RPMI8226 (cell line): Measurements from ENCODE around the gene DPEP3.

Experiments used
- DNase-seq: peaks from one replicate; pipeline ENCODE4 v3.0.0-alpha.2; 2015

The DPEP3 gene

DNA sequence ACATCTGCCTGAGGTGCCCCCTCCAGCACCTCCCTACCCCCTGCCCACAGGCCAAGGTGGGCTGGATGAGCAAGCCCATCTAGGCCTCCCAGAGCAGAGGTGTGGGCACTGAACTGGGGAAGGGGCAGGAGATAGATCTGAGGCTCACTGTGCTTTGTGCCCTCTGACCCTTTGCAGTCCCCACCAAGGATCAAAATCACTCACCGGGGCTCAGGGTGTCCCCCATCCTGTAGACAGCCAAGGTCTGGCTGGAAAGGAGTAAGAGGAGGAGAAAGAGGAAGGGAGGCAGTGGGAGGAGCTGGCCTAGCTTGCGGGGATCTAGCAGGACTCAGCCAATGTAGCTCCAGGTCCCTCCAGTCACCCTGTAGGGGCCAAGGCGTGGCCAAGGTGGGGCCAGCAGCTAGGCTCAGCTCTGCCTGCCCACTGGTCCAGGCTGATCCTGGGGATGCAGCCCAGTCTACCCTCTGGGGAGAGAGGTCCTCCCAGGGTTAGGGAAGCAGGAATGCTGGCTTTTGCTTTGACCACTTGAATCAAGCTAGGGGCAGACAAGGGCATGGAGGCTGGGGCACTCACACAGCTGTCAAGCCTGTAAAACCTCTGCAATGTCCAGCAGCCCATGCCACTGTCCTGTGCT is 13.6 kb downstream of the DPEP3 start:
- peak; percentile 5 for DNase-seq

DNA sequence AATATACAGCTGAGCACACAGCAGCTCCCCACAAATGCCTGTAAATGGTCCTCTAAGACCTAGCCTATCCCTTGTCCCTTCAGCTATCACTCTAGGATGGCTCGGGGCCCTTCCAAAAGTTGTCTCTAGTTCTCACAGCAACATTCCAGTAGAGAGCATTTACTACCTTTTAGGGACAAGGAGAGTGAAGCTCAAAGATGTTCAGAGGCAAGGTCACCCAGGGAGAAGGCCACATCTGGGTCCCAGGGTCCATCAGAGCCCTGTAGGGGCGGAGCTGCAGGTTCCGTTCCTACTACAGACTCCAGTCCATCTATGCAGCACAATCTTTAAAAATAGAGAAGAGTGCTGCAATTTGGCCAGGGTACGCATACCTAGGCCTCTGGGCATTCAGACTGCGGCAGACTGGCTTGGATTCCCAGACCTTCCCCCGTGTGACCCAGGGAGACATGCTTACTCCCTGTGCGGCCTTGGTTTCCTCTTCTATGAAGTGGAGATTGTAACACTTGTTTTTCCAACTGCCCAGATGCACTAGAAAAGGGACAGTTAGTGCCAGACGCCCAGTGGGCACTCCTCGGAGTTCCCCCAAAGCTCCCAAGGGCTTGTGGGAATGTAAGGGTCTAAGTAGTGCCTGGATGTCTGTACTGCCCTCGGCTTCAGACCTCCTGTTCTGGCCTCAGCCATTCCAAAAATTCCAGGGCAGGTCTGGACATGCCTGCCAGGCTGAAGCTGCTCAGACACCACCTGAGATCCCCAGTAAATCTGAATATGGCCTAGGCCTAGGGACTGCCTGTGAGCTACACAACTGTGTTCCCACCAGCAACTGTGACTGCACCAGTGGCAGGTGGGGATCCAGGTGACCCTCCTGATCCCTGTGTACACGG is 14.4 kb downstream of the DPEP3 start:
- no peak for DNase-seq

DNA sequence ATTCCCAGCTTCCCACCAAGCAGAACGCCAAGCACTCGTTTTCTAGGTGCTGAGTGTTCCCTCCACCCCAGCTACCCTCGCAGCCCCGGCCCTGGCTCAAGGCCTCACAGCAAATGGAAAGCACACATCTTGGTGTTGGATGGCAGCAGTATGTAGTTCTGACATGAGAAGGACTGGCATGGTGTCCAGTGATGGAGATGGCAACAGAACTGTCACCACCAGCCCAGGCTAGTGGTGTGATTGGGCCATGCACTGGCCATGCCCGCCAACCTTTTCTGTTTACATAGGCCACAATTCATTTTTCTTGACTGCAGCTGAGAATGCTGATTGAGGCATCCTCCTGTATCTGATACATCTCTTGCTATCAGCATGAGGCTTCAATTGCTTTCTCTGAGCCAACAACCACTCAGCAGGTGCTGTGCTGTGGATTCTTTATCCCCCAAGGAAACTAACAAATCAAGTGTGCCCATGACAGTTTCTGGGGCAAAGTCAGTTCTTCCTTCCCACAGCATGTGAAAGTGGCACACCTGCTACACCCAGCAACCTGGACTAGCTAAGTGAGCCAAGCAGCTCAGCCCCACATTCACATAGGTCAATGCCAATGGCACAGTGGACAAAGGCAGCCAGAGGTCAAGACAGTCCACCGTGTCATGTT is 15.7 kb downstream of the DPEP3 start:
- peak; percentile 87 for DNase-seq

DNA sequence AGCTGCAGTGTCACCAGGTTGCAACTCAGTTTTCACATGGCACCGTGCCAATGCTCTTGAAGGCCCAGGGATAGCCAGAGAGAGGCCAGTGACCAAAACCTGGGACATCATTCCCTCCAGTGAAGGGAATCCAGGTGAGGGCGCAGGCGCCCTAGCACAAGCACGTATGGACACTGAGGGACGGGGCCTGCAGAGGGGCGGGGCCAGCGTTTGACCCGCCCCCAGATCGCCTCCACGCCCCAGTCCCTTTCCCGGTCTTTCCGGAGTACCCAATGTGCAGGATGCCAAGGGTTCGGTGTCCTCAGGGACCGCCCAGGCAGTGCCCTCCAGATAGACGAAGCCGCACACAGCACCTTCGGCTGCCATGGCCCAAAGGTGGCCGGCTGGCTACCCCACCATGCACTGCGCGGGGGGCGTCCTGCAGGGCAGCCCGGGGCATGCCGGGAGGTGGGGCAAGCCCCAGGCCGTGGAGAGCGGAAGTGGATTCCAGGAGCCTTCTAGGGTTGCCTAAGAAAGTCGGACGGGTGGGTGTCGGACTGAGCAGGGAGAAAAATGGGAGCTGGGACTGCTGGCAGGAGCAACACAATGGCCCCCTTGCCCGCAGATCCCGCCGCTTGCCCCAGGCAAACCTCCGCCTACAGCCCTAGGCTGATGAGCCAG is 16.5 kb downstream of the DPEP3 start:
- peak; percentile 40 for DNase-seq

DNA sequence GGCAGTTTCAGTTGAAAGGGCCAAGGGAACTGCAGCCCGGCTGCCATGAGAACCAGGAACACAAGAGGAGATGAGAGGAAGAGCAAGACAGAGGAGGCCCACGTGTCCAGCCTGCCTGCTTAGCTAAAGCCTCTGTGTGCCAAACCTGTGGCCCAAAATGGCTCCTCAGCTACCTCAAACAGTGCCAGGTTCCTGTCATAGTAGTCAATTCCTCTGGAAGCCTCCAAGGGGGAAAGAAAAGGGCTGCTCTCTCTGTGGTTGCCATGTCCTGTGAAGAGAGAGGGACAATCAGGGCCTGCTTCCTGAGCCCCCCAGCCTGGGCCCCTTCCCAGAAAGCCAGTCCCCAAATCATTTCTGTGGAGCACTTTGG is 17.0 kb downstream of the DPEP3 start:
- DNase-seq, result peak; percentile 21

DNA sequence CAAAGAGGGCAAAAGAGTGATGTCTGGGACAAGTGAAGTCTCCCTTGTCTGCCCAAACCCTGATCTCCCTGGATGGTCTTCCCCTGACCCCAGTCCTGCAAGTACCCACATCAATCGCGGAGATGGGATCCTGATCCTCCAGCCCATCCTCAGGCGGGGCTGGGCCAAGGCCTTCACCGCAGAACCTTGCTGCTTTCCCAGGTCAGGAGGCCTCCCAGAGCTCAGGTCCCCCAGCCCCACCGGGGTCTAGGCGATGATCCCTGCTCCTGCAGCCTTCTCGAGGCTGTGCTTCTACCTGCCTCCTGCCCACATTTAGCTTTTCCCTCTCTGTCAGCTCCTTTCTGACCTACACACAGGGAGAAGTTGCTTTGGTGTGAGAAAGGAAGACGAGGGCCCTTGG is 18.2 kb downstream of the DPEP3 start:
- DNase-seq, result no peak

DNA sequence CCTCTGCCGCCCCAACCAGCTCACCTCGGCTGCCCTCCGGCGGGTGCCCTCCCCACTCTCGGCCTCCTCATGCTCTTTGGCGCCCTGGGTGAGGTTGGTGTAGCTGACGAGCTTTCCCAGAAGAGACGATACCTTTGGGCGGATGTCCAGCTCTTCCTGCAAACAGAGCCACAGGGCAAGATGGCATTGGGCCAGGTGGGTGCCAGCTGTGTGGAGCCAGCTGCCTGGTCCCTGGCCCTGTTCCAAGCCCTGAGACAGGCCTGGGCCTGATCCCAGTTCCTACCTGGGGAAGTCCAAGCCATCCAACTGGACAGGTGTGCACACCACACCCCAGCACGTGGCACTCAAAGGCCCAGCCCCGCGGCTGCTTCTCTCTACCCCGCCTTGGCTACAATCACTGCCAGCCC is 18.7 kb downstream of the DPEP3 start:
- peak; percentile 100 for DNase-seq

DNA sequence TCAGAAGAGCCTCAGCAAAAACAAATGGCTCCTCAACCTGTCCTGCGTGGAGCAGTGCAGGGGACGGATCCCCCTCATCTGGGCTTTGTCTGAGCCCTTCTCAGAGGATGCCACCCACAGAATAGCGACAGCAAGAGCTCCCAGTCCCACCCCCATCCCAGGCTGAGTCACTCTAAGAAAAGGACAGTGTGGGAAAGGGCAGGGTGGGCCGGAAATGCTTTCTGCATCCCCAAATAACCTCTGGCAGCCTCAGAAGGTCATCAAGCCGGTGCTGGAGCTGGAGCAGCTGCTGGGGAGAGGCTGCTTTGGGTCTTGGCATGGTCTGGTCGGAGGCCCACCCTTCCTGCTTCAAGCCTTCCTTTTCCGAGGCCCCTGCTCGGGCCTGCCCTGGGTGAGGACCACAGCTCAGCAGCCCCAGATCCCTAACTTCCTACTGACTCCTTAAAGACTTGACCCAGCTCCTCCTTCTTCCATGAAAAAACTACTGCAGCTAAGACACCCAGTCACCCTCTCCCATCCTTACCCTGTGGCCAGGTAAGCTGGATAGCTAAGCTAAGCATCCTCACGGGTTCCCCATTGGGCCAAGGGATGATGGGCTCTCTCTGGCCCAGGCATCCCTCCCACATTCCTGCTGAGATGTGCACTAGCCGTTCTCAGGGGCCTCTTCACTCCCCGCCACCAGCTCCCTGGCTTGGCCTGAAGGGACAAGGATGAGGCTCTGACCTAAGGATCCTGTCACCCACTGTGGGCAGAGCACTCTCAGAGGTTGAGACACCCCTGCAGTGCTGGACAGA is 20.6 kb downstream of the DPEP3 start:
- no peak for DNase-seq

DNA sequence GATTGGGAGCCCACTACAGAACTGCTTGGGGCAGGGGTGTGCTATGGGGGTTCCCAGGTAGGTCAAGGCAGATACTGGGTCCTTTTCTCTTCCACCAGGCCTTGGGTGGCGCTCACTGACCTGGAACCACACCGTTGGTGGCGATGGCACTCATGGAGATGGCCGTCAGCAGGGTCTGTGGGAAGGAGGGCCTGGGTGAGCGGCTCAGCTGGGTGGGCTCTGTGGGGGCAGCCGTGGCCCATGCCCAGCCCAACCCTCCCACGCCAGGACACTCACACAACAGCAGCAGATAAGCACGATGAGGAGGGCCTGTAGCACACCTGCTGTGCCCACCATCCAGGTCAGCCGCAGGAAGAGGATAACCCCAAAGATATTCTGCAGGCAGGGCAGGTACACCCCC is 22.7 kb downstream of the DPEP3 start:
- no peak for DNase-seq

DNA sequence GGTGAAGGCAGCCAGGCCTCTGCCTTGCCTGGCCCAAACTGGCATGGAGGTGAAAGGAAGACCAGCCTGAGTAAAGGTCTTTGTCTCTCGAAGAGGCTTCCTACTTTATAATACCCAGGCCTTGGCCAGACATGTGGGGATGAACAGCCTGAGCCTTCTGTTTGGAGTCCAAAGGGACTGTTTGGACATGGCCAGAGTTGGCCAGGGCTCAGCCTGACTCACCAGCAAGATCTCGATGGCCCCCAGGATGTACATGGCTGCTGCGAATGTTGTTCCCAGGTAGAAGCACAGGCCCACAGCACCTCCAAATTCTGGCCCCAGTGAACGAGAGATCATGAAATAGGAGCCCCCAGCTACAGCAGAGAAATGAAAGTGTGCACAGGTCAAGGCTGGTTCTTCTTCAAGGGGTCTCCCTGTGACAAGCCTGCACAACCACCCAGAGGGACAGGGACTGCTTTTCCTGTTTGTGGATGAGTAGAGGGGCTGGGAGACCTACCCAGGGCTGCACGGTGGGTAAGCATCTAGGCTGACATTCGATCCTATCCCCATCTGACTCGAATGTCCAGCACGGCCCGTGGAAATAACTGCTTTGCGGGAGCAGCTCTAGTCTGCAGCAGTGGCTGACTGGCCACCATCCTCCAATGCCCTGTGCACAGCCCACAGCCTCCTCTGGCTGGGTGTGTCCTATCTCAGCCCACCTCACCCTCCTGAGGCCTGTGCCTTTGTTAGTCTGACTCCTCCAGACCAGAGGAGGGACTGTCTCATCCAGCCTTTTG is 25.7 kb downstream of the DPEP3 start:
- DNase-seq, result no peak

DNA sequence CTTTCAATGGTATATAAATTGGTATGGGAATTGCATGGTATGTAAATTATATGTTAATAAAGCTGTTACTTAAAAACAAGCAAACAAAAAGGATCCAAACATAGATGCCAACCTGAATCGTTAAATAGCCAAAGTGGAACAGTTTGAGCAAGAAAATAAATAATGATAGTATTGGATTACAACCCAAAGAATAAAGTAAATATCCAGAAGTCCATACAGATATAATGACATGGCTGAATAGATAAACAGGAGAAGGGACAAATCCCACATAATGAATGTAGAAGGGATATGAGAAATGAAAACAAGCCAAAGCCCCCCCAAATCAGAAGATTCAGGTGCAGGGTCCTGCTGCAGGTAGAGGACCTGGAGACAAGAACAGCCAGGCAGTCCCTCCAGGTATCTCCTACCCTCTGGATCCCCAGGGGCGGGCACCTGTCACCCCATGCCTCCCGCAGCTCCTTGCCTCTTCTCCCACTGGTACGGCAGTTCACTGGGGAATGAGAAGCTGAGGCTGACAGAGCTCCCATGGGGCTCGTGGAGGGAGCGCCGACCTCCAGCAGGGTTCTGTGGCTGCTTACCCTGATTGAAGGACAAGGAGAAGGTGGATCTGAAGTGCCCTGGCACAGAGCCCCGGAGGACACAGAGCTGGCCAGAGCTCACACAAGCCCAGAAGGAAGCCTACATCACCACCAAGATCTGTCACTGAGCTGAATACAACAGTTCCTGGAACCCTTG is 26.5 kb downstream of the DPEP3 start:
- no peak for DNase-seq

DNA sequence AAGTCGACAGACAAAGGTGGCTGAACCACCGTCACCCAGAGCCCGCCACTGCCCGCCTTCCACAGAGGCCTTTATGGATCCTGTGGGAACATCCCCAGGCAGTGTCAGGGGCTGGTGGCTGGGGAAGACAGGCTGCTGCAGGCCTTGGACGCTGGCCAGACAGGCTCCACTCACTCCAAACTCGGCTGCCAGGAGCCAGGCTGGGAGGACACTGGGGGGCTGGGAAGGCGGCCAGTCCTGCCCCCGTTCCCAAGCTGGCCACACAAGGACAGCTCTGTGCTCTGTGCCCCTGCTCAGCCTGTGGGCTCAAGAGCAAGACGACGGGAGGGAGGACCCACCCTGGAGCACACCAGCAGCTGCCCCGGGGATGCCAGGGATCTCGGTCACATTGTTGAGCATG is 28.8 kb downstream of the DPEP3 start:
- no peak for DNase-seq

DNA sequence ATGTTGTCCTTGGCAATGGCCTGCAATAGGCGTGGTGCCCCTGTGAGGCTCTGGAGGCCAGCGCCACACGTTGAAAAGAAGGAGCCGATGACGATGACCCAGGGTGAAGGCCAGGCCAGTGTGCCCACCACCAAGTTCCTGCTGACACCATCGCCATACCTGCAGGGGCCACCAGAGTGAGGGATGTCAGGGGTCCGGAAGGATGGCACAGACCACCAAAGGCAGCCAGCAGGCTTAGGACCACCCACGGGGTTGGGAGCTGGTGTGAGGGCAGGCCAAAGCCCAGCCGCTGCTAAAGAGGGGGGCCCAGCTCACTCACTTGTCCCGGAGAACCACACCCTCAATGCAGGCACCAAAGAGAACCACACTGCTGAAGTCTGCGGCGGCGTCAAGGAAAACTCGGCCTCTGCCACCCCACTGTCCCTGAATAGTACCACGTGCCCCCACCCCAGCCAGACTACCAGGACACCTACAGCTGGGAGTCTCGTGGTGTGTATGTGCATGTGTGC is 29.9 kb downstream of the DPEP3 start:
- DNase-seq, result no peak

DNA sequence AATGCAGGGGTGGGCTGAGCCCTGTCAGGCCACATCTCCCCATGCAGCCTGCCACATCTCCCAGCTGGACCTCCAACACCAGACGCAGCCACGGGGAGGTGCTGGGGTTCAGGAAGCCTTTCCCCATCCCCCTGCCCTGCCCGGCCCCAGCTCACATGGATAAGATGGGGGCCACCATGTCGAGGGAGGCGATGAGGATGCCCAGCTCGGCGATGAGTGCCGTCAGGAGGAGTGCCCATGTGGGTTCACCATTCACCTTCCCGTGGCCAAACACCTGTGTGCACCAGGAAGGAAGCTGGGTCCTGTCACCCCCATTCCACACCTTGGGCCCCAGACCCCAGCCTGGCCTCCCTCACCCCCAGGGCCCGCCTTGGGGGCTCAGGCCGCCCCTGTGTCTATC is 30.7 kb downstream of the DPEP3 start:
- no peak for DNase-seq

DNA sequence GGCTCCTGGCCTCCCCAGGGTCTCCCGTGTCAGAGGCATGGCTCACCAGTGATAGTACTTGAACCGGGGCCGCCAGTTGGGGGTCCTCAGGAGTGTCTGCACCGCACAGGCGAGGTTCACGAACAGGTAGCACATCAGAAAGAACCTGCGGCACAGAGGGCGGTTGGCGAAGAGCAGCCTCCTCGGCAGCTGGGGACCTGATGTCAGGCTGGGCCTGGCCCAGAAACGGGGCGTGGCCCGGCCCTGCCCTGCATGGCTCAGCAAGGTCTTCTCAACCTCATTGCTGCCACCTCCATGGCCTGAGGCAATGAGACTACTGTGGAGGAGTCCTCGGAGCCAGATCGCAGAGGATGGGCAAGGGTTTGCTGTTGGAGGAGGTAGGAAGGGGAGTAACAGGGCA is 32.3 kb downstream of the DPEP3 start:
- no peak for DNase-seq

DNA sequence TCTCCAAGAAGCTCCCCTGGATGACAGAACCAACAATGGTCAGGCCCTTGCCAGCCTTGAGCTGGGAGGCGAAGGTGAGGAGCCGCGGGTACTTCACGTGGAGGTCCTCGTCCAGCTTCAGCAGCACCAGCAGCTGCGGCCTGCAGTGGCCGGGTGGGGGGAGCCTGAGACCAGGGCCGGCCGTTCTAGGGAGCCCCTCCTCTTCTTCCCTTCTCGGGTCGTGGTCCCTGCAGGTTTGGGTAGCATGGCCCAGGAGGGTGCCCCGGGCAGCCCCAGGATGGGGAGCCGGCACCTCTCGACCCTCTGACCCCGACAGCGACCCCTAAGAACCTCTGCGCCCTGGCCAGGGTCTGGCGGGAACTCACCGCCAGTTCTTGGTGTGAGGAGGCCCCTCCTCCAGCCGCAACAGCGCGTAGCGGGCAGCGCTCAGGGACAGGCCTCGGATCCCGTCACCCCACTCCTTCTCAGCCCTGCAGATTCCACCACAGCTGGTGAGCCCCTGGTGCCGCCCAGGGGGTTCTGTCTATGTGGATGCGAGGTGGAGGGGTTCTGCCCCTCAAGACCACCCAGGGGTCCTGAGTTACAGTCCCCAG is 33.2 kb downstream of the DPEP3 start:
- no peak for DNase-seq

DNA sequence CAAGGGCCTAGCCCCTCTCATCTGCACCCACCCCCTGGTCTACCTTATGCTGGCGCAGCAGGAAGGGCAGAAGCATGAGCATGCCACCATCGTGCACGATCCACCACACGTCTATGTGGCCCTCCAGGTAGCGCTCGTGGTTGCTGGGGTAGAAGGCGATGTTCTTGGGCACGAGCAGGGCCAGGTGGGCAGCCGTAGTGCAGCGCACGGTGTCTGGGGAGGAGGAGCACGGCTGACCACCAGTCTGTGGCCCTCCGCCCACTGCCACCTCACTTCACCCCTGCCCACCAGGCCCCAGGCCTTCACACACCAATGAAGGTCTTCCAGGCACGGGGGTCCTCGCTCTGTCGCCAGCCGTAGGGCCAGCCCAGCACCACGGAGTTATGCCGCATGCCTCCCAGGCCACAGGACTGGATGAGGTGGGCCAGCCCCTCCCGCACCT is 34.1 kb downstream of the DPEP3 start:
- no peak for DNase-seq

DNA sequence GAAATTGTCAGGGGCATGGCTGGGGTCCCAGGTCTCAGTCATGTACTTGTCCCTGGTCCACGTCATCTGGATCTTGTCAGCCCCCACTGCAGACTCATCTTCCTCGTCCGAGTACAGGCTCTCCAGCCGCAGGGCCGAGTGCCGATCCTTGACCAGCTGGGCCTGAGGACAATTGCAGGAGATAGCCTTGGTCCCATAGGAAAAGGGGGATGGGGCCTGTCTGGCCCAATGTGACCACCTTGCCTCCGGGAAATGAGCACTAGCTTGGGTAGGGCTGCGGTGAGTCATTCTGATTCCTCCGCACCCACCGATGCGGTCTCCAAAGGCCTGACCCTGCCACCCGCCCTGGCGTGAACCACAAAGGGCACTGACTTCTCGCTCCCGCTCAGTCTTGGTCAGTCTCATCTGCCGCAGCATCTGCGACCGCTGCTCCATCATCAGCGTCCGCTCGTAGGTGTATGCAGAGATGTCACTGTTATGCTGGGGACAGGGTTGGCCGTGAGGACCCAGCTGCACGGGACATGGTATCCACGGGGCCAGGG is 34.8 kb downstream of the DPEP3 start:
- DNase-seq, result no peak

DNA sequence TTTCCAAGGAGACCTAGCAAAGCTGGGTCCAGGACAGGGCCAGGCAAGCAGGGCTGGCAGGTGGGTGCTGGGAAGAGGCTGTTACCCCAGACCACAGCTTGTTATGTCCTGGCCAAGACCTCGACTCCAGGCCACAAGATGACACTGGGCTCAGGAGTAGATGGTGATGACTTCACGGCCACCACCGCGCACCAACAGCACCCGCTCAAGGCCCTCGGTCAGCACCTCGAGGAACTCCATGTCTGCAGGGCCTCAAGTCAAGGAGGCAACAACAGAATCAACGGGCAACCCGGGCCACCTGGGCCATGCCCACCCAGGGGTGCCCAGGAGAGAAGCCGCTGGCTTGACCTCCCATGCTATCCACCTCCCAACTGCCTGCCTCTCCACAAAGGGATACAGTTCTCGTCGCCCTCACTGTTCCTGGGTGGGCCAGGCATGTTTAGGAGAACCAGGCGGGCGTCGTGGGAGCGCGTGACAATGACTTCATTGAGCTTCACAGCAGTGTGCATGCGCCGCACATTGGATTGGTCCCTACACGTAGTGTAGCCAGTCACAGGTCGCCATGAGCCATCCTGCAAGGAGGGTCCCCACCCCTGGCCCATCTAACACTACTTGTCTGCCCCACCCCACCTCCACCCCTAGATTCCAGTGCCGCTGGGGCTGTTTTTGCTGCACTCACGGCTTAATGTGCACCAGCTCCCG is 35.5 kb downstream of the DPEP3 start:
- no peak for DNase-seq
